GM19239 (cell line): Measurements from ENCODE around the gene PERCC1.

ENCODE experiments used
- DNase-seq: peaks from one replicate; pipeline ENCODE4 v3.0.0; 2011; ENCODE audit warnings: low spot score; ENCODE audit not compliant: insufficient read length
- FAIRE-seq: peaks from 2 replicates; lab custom pipeline; 2011; peaks lifted over from hg19 to GRCh38; lab: Jason Lieb, UNC

PERCC1 gene

GRCh38 chr16:1408171-1408837, 22.6 kb upstream of the PERCC1 start:
- peak; percentile 90 for DNase-seq
- FAIRE-seq, result peak; percentile 91

- no peak for FAIRE-seq
Measured at GRCh38 chr16:1412847-1413246, 18.0 kb upstream of the PERCC1 start.

GRCh38 chr16:1413684-1414531, 17.0 kb upstream of the PERCC1 start:
- FAIRE-seq, result no peak
- peak; percentile 74 for DNase-seq

More at GRCh38 chr16:1412847-1413246, 18.0 kb upstream of the PERCC1 start:
- no peak for DNase-seq

DNA sequence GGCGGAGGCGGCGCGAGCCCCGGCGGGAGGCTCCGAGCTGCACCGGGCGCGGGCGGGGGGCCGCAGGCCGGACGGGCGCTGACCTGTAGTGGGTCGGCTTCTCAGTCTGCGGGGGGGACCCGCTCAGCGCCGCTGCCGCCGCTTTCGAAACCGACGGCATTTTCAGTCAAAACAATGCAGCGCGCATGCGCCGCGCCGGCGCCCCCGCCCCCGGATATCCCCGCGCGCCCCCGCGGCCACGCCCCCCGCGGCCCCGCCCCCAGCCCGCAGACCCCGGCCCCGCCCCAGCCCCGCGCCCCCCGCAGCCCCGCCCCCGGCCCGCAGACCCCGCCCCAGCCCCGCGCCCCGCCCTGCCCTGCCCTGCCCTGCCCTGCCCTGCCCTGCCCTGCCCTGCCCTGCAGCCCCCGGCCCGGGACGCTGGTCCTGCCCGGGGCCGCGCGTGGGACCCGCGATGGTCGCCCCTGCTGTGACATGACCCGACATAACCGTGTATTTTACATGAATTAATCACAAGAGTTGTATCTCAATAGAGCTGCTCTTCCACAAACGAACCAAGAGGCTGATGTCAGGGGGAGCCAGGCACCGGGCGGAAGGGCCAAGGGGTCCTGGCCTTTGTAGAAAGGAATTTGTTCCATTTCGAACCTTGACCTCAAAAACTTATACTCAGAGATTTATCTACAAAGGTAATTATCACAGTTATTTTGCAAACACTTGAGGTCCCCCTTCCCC, 16.2 kb upstream of the PERCC1 start, which contains the start of gene UNKL:
Gene UNKL (minus strand): TSS at position 173 of the 729 bp plus-strand sequence. CDS start 13 bp downstream, at position 160.
- no peak for FAIRE-seq

DNA sequence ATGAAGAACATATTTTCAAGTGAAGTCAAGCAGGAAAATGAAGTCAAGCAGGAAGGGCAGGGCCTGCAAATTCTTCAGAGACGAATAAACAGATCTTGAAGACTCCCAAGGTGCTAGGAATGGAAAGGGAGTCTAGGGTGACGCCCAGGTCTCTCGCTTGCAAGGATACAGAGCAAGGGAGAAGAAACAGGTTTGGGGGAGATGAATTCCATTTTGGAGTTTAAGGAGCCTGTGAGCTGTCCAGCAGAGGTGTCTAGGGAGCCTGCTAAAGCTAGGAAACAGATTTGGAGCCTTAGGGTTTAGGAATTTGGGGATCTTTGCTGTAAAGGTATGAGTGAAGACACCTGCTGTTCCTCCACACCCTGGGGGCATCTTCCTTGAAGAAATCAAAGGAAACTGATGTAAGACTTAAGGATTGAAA, 14.3 kb upstream of the PERCC1 start:
- FAIRE-seq, result no peak
- DNase-seq, result no peak

More for the DNA sequence above, 16.2 kb upstream of the PERCC1 start, which contains the start of gene UNKL:
- peak; percentile 96 for DNase-seq

DNA sequence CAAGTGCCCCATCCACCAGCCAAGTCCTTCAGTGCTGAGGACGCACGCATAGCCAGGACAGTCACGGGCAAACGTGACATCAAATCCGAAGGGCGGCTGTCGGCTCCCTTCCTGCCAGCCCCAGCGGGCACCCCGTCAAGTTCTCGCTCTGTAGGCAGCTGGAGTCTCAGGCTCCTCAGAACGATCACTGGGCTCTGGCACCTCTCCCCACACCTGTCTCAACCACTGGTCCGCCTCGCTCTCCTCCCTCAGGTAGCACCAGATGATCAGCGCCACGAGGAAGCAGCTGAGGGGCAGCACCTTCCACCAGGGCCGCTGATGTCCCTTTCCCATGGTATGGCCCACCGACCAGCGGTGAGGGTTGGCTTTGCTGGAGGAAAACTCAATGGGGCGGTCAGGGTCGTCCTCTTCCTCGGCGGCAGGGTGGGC, 10.8 kb upstream of the PERCC1 start:
- DNase-seq, result no peak
- no peak for FAIRE-seq

DNA sequence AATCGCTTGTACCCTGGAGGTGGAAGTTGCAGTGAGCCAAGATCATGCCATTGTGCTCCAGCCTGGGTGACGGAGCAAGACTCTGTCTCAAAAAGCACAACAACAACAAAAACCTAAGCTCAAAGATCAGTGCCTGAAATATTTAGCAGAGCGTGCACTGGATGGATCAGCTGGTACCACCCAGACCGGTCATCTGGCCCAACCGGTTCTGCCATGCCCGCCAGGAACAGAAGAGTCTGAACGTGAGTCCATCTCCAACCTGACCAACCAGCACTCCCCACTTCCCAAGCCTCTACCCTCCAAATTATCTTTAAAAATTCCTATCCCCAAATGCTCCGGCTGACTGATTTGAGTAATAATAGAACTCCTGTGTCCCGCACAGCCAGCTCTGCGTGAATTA, 8.8 kb upstream of the PERCC1 start:
- no peak for DNase-seq

GRCh38 chr16:1424028-1424427, 6.8 kb upstream of the PERCC1 start:
- FAIRE-seq (no peak), DNase-seq (no peak)

More for the DNA sequence above, 8.8 kb upstream of the PERCC1 start:
- no peak for FAIRE-seq

DNA sequence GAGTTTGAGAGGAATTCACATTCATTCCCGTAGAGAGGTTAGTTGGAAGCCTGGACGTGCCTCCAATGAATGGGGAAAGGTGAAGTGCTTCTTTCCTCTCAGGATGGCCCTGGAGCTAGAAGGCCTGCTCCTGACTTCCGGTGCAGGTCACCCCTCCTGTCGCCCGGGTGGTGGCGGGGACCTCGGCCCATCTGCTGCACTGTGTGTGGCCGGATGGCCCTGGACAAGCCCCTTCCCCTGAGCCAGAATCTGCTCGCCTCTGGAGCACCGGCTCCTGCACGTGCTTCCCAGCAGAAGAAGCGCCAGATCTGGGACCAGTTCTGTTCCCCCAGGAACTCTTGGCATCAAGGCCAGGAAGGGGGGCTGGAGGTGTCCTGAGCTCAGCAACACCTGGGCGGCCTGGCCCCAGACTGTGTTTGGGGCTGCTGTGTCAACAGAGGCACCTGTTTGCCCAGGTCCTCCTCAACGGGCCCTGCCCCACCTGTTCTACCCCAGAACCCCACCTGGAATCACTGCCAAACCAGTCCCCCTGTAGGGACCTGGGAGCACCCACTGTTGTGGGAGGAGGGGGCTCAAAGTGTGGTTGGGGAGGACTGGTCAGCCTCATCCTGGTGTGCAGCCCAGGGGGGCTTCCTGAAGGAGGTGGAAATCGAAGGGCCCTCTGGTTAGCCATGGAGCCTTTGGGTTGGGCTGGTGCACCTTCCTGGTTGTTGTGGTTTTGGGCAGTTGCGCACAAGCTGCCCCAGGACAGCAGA, 5.1 kb upstream of the PERCC1 start:
- FAIRE-seq (no peak), DNase-seq (no peak)

DNA sequence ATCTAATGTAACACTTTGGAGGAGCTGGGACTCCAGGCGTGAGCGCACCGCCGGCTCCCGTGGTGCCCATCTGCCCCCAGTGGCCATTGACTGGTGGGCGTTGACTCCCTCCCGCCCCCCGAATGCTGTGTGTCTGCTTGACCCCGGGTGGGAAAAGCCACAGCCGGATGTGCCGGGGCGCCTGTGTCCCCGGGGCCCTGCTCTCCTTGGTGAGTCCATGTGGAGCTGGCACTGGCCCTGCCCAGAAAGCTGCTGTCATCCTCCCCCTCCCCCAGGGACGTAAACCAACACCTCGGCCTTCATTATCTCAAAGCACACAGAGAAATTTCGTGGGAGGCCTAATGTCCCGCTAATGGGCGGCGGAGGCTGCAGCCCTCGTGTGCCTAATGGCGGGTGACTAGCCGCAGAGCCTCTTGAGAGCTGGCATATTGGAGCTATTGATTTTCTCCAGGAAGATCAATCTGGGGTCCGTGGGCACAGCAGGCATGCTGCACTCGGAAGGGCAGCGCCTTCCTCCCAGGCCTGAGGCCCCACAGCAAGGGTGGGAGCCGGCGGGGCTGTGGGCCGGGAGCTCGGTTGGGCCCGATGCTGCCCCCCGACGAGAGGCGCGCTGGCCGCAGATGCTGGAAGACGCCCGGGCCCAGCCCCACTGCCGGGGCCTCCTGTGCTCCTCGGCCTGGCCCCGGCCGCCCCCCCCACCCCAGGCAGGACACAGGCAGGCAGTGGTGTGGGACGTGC, 4.0 kb upstream of the PERCC1 start:
- FAIRE-seq, result no peak
- no peak for DNase-seq

- DNase-seq, result no peak
- FAIRE-seq, result no peak
Measured at GRCh38 chr16:1427473-1428461, 3.1 kb upstream of the PERCC1 start.

DNA sequence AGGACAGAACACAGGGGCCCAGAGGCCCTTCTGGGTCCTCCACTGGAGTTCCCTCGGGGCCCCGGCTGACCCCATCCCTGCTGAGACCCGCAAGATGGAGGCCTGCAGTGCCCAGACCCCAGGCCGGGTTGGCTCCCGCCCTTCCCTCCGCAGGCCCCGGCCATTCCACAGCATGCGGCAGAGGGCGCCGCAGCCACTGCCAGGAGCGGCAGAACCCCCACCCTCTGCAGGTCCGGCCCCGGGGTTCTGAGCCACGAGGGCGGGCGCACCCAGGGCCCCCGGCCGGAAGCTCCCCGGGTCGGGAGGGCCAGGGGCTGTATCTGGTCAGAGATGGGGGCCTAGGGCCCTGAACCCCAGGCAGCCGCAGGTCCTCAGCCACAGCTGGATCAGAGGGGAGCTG, 2.4 kb upstream of the PERCC1 start:
- peak; percentile 79 for DNase-seq
- no peak for FAIRE-seq

GRCh38 chr16:1429012-1429411, 1.9 kb upstream of the PERCC1 start:
- DNase-seq (no peak), FAIRE-seq (no peak)

DNA sequence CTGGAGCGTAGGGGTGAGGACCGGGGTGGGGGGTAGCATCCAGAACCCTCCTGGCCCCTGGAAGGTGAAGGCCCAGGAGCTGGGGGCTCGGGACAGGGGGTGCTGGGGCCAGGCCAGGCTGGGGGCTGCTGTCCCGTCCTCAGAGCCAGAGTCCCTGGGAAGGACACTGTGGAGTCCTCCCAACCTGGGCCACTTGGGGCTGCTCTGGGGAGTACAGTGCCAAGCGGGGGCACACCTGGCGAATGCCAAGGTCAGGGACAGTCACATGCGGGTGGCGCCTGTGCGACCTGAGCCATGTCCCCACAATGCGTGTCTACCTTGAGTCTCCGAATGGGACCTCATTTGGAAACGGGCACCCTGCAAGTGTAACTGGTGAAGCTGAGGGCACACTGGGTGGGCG, 1.2 kb upstream of the PERCC1 start:
- FAIRE-seq (no peak), DNase-seq (no peak)

DNA sequence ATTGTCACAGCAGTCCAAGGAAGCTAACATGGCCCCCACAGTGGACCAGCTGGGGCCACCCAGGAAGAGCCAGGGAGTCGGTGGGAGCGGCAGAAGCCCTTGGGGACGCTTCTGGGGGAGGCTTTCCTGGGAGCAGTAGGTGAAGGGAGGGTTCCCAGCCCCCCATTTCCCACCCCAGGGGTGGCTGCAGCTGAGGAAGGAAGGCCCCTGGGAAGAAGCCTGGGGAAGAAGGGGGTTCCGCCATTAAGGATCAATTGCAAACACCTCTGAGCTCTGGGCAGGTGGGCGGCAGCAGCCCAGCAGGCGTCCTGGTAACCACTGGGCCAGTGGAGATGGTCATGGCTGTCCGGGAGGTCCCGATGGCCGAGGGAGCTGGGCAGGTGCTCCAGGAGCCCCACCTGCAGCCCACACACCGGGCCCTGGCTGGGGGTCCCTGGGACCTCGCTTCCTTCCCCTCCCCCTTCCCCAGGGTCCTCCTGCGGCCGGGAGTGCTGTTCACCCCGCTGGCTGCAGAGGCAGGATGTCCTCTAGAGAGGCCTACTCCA, 592 bp upstream of the PERCC1 start:
- DNase-seq, result no peak
- FAIRE-seq, result no peak

GRCh38 chr16:1431497-1432270, 806 bp downstream of the PERCC1 start:
- DNase-seq (no peak), FAIRE-seq (no peak)
